ENCODE measurements around the gene DUOX1.

GRCh38 chr15:45155739-45156138 is 25.9 kb downstream of the DUOX1 start:
- TF ChIP-seq CTCF (IDR thresholded peaks at IDR 0.05) (no peak), POLR2A (IDR thresholded peaks at IDR 0.05) (no peak)
